ENCODE data around the gene ABCA4.
"Not testable (repeated sequence)": the region's sequence is repeated elsewhere in the genome, so short reads cannot be mapped to it uniquely, and the experiment has no call there.

The ABCA4 gene

GRCh38 chr1:94120991-94121390 lies at the start of gene ABCA4:
Gene ABCA4, minus strand, starts transcription at chr1:94121148. Its CDS starts 103 bp downstream, at chr1:94121045.
- H3K79me2 ChIP-seq (ENCODE audit: insufficient read depth, low read length): no peaks in the 10 kb centered on the region
- H3K4me2 ChIP-seq (ENCODE audit: low read depth, low read length, poor library complexity, severe bottlenecking): no peak within 1 kb of the TSS
- no peaks in the 10 kb centered on the region for H4K20me1 ChIP-seq (ENCODE audit: insufficient read depth, low read length, poor library complexity, severe bottlenecking)
- no peaks in the 10 kb centered on the region for H3K9me3 ChIP-seq (ENCODE audit: insufficient read depth, low read depth, low read length)
- H3K36me3 ChIP-seq (ENCODE audit: insufficient read depth, low read length): no peaks in the 10 kb centered on the region
- H2AFZ ChIP-seq (ENCODE audit: low read length): no peak within 1 kb of the TSS
- H3K4me3 ChIP-seq (ENCODE audit: low read length, poor library complexity, severe bottlenecking): no peak within 1 kb of the TSS
- TF ChIP-seq CTCF (conservative IDR thresholded peaks at IDR 0.05; ENCODE audit: low read length) (no peak), EZH2phosphoT487 (IDR thresholded peaks at IDR 0.05; ENCODE audit: borderline replicate concordance) (no peak)
- no peaks in the 10 kb centered on the region for H3F3A ChIP-seq (ENCODE audit: low read depth)
- H3K27me3 ChIP-seq (ENCODE audit: insufficient read depth, low read length, poor library complexity, severe bottlenecking): no peaks in the 10 kb centered on the region
- H3K9ac ChIP-seq (ENCODE audit: low read depth, low read length, poor library complexity, severe bottlenecking): no peak within 1 kb of the TSS
- no peaks in the 10 kb centered on the region for H3K9me2 ChIP-seq (replicated peaks; ENCODE audit: low read depth, low read length)
- H3K4me1 ChIP-seq (ENCODE audit: insufficient read depth, low read length, poor library complexity, severe bottlenecking): peaks cover 19% of the 10 kb centered on the region

- H4K20me1 ChIP-seq (ENCODE audit: insufficient read depth, low read length, poor library complexity, severe bottlenecking): no peaks in the 10 kb centered on the region
- no peaks in the 10 kb centered on the region for H3F3A ChIP-seq (ENCODE audit: low read depth)
- H3K79me2 ChIP-seq (ENCODE audit: insufficient read depth, low read length): no peaks in the 10 kb centered on the region
- no peaks in the 10 kb centered on the region for H3K36me3 ChIP-seq (ENCODE audit: insufficient read depth, low read length)
- H3K27me3 ChIP-seq (ENCODE audit: insufficient read depth, low read length, poor library complexity, severe bottlenecking): no peaks in the 10 kb centered on the region
- no peak overlapping the region for H3K4me2 ChIP-seq (ENCODE audit: low read depth, low read length, poor library complexity, severe bottlenecking)
- no peak overlapping the region for H3K9ac ChIP-seq (ENCODE audit: low read depth, low read length, poor library complexity, severe bottlenecking)
- no peaks in the 10 kb centered on the region for H3K9me3 ChIP-seq (ENCODE audit: insufficient read depth, low read depth, low read length)
- H3K9me2 ChIP-seq (replicated peaks; ENCODE audit: low read depth, low read length): no peaks in the 10 kb centered on the region
- H2AFZ ChIP-seq (ENCODE audit: low read length): no peak overlapping the region
- H3K4me1 ChIP-seq (ENCODE audit: insufficient read depth, low read length, poor library complexity, severe bottlenecking): no peaks in the 10 kb centered on the region
- no peak overlapping the region for H3K4me3 ChIP-seq (ENCODE audit: low read length, poor library complexity, severe bottlenecking)
- no peak for TF ChIP-seq EZH2phosphoT487 (IDR thresholded peaks at IDR 0.05; ENCODE audit: borderline replicate concordance)
- TF ChIP-seq CTCF (conservative IDR thresholded peaks at IDR 0.05; ENCODE audit: low read length): no peak
These were observed 48.2 kb upstream of the ABCA4 start for GRCh38 chr1:94169126-94169525.

GRCh38 chr1:94165843-94166242 lies 44.9 kb upstream of the ABCA4 start:
- Histone ChIP-seq H3F3A (ENCODE audit: low read depth) (no peaks in the 10 kb centered on the region), H3K79me2 (ENCODE audit: insufficient read depth, low read length) (no peaks in the 10 kb centered on the region), H3K9me3 (ENCODE audit: insufficient read depth, low read depth, low read length) (no peaks in the 10 kb centered on the region), H3K4me2 (ENCODE audit: low read depth, low read length, poor library complexity, severe bottlenecking) (no peak overlapping the region), H3K4me3 (ENCODE audit: low read length, poor library complexity, severe bottlenecking) (no peak overlapping the region), H3K36me3 (ENCODE audit: insufficient read depth, low read length) (no peaks in the 10 kb centered on the region), H4K20me1 (ENCODE audit: insufficient read depth, low read length, poor library complexity, severe bottlenecking) (no peaks in the 10 kb centered on the region), H2AFZ (ENCODE audit: low read length) (no peak overlapping the region), H3K4me1 (ENCODE audit: insufficient read depth, low read length, poor library complexity, severe bottlenecking) (no peaks in the 10 kb centered on the region), H3K27me3 (ENCODE audit: insufficient read depth, low read length, poor library complexity, severe bottlenecking) (no peaks in the 10 kb centered on the region), H3K9ac (ENCODE audit: low read depth, low read length, poor library complexity, severe bottlenecking) (no peak overlapping the region), H3K9me2 (replicated peaks; ENCODE audit: low read depth, low read length) (no peaks in the 10 kb centered on the region)
- no peak for TF ChIP-seq EZH2phosphoT487 (IDR thresholded peaks at IDR 0.05; ENCODE audit: borderline replicate concordance)
- TF ChIP-seq CTCF (conservative IDR thresholded peaks at IDR 0.05; ENCODE audit: low read length): no peak

GRCh38 chr1:94164885-94165284 lies 43.9 kb upstream of the ABCA4 start:
- not testable (repeated sequence) for H3K9ac ChIP-seq (ENCODE audit: low read depth, low read length, poor library complexity, severe bottlenecking); H3K4me2 ChIP-seq (ENCODE audit: low read depth, low read length, poor library complexity, severe bottlenecking); H3K9me2 ChIP-seq (replicated peaks; ENCODE audit: low read depth, low read length); H2AFZ ChIP-seq (ENCODE audit: low read length); H3K4me3 ChIP-seq (ENCODE audit: low read length, poor library complexity, severe bottlenecking); H3K4me1 ChIP-seq (ENCODE audit: insufficient read depth, low read length, poor library complexity, severe bottlenecking); H3K27me3 ChIP-seq (ENCODE audit: insufficient read depth, low read length, poor library complexity, severe bottlenecking); H3K36me3 ChIP-seq (ENCODE audit: insufficient read depth, low read length); H3K79me2 ChIP-seq (ENCODE audit: insufficient read depth, low read length); H4K20me1 ChIP-seq (ENCODE audit: insufficient read depth, low read length, poor library complexity, severe bottlenecking); H3K9me3 ChIP-seq (ENCODE audit: insufficient read depth, low read depth, low read length); H3F3A ChIP-seq (ENCODE audit: low read depth)

GRCh38 chr1:94164121-94164520 lies 43.2 kb upstream of the ABCA4 start:
- not testable (repeated sequence) for H3F3A ChIP-seq (ENCODE audit: low read depth); H3K36me3 ChIP-seq (ENCODE audit: insufficient read depth, low read length); H4K20me1 ChIP-seq (ENCODE audit: insufficient read depth, low read length, poor library complexity, severe bottlenecking); H3K4me3 ChIP-seq (ENCODE audit: low read length, poor library complexity, severe bottlenecking); H3K4me2 ChIP-seq (ENCODE audit: low read depth, low read length, poor library complexity, severe bottlenecking); H3K27me3 ChIP-seq (ENCODE audit: insufficient read depth, low read length, poor library complexity, severe bottlenecking); H3K9ac ChIP-seq (ENCODE audit: low read depth, low read length, poor library complexity, severe bottlenecking); H3K9me2 ChIP-seq (replicated peaks; ENCODE audit: low read depth, low read length); H3K4me1 ChIP-seq (ENCODE audit: insufficient read depth, low read length, poor library complexity, severe bottlenecking); H3K79me2 ChIP-seq (ENCODE audit: insufficient read depth, low read length); H2AFZ ChIP-seq (ENCODE audit: low read length); H3K9me3 ChIP-seq (ENCODE audit: insufficient read depth, low read depth, low read length)

All from Loucy (cell line).